Measurements from ENCODE around the gene TM4SF4.
"Not testable (repeated sequence)": the region's sequence is repeated elsewhere in the genome, so short reads cannot be mapped to it uniquely, and the experiment has no call there.

Gene TM4SF4

DNA sequence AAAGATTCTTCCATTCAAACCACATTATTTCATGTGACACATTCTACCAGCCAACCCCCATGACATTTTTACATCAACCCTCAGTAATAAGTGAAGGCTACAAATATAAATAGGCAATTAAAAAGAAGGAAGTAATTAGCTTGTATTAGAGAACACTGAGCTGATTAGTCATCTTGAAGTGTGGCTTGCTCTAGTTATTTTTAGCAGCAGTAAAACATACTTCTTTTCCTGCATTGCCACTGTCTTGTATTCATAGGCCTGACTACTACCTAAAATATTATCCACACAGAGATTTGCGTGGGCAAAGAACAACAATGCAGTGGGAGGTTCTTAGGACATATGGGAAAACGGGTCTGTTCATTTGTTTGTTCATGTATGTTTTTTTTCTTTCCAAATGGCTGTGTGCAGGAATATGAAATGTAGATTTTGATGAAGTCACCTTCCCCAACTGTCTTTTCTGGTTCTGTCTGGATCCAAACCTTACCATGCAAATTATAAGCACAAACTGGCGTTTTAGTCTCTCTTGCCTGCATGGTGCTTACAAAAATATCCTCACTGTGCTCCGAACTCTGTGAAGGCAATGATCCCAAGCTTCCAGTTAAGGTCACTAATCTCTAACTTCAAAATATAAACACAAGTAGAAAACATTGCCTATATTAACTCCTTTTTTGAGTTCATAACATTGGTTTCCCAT, 31.5 kb upstream of the TM4SF4 start:
- no peak overlapping the region for H3K4me3 ChIP-seq (ENCODE audit: low read depth, low read length)
- peak; percentile 65 for DNase-seq (ENCODE audit: low read depth)
- TF ChIP-seq, protein P1, sequence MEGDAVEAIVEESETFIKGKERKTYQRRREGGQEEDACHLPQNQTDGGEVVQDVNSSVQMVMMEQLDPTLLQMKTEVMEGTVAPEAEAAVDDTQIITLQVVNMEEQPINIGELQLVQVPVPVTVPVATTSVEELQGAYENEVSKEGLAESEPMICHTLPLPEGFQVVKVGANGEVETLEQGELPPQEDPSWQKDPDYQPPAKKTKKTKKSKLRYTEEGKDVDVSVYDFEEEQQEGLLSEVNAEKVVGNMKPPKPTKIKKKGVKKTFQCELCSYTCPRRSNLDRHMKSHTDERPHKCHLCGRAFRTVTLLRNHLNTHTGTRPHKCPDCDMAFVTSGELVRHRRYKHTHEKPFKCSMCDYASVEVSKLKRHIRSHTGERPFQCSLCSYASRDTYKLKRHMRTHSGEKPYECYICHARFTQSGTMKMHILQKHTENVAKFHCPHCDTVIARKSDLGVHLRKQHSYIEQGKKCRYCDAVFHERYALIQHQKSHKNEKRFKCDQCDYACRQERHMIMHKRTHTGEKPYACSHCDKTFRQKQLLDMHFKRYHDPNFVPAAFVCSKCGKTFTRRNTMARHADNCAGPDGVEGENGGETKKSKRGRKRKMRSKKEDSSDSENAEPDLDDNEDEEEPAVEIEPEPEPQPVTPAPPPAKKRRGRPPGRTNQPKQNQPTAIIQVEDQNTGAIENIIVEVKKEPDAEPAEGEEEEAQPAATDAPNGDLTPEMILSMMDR (conservative IDR thresholded peaks at IDR 0.05; ENCODE audit: low read depth, low read length) = no peak

DNA sequence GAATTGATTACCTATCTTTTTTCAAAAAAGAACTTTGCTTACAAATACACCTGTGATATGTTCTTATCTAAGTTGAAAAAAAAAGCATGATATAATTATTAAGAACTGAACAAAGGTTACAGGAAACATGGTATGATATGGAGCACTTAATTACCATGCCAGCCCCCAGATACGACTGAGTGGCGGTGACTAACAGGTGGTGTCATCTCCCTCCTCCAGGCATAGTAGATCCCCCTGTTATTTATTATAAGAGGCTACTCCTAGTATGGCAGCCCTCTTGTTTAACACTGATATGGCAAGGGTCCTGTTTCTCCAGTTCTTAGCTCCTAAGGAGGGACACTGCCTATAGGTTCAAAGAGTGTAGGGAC, 31.0 kb upstream of the TM4SF4 start:
- DNase-seq (ENCODE audit: low read depth) = no peak
- TF ChIP-seq, protein P1 (conservative IDR thresholded peaks at IDR 0.05; ENCODE audit: low read depth, low read length) = no peak
- no peak overlapping the region for H3K4me3 ChIP-seq (ENCODE audit: low read depth, low read length)

DNA sequence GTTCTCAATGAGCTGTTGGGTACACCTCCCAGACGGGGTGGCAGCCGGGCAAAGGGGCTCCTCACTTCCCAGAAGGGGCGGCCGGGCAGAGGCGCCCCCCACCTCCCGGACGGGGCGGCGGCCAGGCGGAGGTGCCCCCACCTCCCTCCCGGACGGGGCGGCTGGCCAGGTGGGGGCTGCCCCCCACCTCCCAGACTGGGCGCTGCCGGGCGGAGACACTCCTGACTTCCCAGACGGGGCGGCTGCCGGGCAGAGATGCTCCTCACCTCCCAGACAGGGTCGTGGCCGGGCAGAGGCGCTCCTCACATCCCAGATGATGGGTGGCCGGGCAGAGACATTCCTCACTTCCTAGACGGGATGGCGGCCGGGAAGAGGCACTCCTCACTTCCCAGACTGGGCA, 29.6 kb upstream of the TM4SF4 start:
- H3K4me3 ChIP-seq (ENCODE audit: low read depth, low read length); DNase-seq (ENCODE audit: low read depth): not testable (repeated sequence)

DNA sequence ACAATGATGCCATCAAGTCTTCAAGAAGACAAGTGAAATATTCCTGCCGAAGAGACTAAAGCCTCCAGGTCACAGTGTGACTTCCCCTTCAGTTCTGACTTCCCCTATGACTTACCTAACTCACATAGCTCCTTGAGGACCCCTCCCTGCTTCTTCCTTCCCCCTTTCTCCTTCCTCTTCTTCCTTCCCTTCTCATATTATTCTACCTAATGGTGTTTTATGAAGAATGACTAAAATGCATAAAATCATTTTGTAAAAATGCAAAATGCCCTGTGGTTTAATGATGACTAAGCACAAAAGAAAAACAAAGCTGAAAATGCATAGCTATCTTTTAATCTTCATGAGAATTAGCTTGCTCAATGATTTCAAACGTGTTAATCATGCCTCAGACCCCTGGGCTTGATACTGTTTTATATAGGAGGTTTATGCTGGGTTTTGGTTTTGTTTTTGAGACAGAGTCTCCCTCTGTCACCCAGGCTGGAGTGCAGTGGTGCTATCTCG, 26.1 kb upstream of the TM4SF4 start:
- TF ChIP-seq, protein P1 (conservative IDR thresholded peaks at IDR 0.05; ENCODE audit: low read depth, low read length) = no peak
- H3K4me3 ChIP-seq (ENCODE audit: low read depth, low read length) = no peak overlapping the region
- peak; percentile 71 for DNase-seq (ENCODE audit: low read depth)

DNA sequence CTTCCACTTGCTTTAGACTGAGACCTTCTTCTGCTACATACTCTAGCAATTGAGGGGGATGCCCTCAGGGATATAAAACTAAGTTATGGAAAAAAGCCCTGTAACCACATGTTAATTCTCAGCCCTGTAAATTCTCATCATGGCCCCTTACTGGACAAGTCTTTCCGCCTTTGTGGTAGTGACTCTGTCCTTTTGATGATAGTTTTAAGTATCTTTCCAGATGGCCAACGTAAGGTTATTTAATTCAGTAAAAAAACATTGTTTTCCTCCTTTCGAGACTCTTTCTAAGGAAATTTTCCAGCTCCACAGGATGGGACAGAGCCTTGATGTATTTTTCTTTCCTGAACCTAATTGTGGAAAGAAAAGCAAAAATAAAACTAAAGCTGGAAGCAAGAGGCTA, 25.3 kb upstream of the TM4SF4 start:
- H3K4me3 ChIP-seq (ENCODE audit: low read depth, low read length) = no peak overlapping the region
- no peak for DNase-seq (ENCODE audit: low read depth)
- TF ChIP-seq, protein P1 (conservative IDR thresholded peaks at IDR 0.05; ENCODE audit: low read depth, low read length) = no peak

DNA sequence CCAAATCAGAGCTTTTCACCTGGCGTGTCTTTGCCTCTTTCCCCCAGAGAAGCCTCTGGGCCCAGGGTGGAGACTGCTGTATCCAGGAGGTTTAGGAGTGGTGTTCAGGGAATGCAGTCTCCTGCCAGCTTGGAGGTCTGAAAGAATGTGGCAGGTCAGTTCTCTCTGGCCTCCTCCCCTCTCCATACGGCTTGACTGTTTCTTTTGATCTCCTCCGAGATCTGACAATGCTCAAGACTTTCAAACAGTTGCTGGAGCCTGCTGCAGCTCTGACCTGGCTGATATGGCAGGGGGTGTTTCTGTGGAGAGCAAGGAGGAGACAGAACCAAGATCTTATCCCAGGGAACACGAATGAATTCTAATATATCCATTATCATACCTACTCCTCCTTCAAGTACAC, 24.7 kb upstream of the TM4SF4 start:
- no peak overlapping the region for H3K4me3 ChIP-seq (ENCODE audit: low read depth, low read length)
- TF ChIP-seq, protein P1 (conservative IDR thresholded peaks at IDR 0.05; ENCODE audit: low read depth, low read length) = no peak
- peak; percentile 70 for DNase-seq (ENCODE audit: low read depth)

DNA sequence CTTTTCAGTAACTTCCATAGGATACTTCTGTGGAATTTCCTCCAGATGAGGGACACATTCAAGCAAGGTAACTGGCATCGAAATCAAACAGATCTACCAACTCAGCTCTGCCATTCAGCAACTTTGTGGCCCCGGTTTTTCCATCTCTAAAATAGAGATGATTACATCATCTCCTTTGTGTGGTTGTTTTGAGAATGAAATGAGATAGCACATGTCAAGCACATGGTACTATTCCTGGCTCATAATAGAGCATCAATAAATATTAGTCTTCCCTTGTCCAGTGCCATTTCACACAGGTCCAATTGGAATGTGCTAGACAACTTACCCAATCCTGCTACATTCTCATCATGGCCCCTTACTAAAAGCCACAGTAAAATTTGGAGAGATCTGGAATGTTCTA, 24.2 kb upstream of the TM4SF4 start:
- H3K4me3 ChIP-seq (ENCODE audit: low read depth, low read length) = no peak overlapping the region
- peak; percentile 52 for DNase-seq (ENCODE audit: low read depth)

More for the DNA sequence above, 24.2 kb upstream of the TM4SF4 start:
- TF ChIP-seq, protein P1 (conservative IDR thresholded peaks at IDR 0.05; ENCODE audit: low read depth, low read length) = no peak

Measured in choroid plexus epithelial cell (primary cell).